Neural progenitor cell (in vitro differentiated cells): ENCODE results near the gene FOXO4.

Source experiments
- EZH2phosphoT487 ChIP-seq: fragments of 200-600 bp; sonication (generic); IDR thresholded peaks from 2 replicates; pipeline ENCODE4 v1.6.1; 2017; ENCODE audit warnings: antibody characterized with exemption
- TF ChIP-seq, protein P1 (sequence below): fragments of 200-600 bp; sonication (generic); IDR thresholded peaks from 2 replicates; pipeline ENCODE4 v1.5.1; 2017; ENCODE audit warnings: antibody characterized with exemption, mild to moderate bottlenecking

GRCh38 chrX:71070531-71070930, 25.1 kb upstream of the FOXO4 start:
- TF ChIP-seq, protein P1, sequence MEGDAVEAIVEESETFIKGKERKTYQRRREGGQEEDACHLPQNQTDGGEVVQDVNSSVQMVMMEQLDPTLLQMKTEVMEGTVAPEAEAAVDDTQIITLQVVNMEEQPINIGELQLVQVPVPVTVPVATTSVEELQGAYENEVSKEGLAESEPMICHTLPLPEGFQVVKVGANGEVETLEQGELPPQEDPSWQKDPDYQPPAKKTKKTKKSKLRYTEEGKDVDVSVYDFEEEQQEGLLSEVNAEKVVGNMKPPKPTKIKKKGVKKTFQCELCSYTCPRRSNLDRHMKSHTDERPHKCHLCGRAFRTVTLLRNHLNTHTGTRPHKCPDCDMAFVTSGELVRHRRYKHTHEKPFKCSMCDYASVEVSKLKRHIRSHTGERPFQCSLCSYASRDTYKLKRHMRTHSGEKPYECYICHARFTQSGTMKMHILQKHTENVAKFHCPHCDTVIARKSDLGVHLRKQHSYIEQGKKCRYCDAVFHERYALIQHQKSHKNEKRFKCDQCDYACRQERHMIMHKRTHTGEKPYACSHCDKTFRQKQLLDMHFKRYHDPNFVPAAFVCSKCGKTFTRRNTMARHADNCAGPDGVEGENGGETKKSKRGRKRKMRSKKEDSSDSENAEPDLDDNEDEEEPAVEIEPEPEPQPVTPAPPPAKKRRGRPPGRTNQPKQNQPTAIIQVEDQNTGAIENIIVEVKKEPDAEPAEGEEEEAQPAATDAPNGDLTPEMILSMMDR = no peak
- TF ChIP-seq EZH2phosphoT487 = no peak
